Left renal cortex interstitium (tissue), 4 donors: ENCODE results near the gene COMMD7. TPM values are rescaled to one million over a fixed set of nuclear protein-coding genes. Genes with fewer than 3 reads are reported as not detected.
"Not testable (repeated sequence)": the region's sequence is repeated elsewhere in the genome, so short reads cannot be mapped to it uniquely, and the experiment has no call there.

Experiments
- DNase-seq, 4 donors: peaks; one replicate each; pipeline ENCODE4 v3.0.0-alpha.2; 2013; ENCODE audit warnings: low read depth in 4 of 4, low spot score in 2 of 4, missing footprints in 1 of 4
- polyA plus RNA-seq, 4 donors: library from polyadenylated mRNA; unstranded; fragments of 120-200 nt; gene quantifications; one replicate each; pipeline ENCODE4 v1.2.1, GENCODE V29; 2013; ENCODE audit not compliant: insufficient read length in 4 of 4

Gene COMMD7
- polyA plus RNA-seq, 4 donors = 62.1 to 75.2 (median 71.6) TPM

DNA sequence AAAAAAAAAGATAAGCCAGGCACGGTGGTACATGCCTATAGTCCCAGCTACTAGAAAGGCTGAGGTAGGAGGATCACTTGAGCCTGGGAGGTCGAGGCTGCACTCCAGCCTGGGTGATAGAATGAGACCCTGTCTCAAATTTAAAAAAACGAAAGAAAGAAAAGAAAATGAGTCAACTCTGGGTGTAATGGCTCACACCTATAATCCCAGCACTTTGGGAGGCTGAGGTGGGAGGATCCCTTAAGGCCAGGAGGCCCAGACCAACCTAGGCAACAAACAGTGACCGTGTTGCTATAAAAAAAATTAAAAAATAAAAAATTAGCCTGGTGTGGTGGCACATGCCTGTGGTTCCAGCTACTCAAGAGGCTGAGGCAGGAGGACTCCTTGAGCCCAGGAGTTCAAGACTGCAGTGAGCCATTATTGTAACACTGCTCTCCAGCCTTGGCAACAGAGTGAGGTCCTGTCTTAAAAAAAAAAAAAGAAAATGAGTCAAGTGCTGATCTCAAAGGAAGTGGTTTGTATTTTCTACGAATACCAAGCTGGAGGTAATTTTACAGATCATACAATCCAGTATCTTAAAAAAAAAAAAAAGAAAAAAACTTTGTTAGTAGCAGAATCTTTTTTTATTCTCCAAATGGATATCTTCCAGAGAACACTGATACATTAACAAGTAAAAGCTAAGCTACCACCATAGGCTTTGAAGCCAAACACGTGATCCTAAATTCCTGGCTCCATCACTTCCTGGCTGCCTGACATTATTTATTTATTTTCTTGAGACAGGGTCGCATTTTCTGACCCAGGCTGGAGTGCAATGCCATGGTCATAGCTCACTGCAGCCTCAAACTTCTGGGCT, 5.7 kb downstream of the COMMD7 start:
- DNase-seq = no peak

DNA sequence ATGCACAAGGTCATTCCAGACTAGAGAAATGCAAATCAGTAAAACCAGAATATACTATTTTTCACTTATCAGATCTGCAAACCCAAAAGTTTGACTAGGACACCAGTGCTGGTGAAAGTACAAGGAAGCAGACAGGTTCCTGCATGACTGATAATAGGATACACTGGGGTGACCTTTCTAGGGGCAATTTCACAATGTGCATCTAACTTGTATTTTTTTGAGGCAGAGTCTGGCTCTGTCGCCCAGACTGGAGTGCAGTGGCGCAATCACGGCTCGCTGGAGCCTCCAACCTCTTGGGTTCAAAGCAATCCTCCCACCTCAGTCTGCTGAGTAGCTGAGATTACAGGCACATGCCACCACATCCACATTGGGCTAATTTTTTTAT, 11.4 kb downstream of the COMMD7 start:
- no peak for DNase-seq

DNA sequence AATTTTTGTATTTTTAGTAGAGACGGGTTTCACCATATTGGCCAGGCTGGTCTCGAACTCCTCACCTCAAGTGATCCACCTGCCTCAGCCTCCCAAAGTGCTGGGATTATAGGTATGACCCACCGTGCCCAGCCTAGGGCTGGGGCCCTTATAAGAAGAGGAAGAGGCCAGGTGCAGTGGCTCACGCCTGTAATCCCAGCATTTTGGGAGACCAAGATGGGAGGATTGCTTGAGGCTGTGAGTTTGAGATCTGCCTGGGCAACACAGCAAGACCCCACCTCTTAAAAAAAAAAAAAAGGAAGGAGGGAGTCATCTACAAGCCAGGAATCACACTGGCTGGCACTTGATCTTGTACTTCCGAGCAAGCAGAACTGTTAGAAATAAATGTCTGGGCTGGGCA, 13.9 kb downstream of the COMMD7 start:
- DNase-seq = not testable (repeated sequence)

DNA sequence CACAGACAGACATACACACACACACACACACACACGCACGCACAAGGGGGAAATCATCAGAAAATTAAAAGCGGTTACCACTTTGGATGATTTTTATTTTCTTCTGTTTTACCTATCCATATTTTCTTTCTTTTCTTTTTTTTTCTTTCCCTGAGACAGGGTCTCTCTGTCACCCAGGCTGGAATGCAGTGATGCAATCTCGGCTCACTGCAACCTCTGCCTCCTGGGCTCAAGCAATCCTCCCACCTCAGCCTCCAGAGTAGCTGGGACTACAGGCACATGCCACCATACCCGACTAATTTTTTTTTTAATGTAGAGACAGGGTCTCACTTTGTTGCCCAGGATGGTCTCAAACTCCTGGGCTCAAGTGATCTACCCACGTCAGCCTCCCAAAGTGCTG, 14.8 kb downstream of the COMMD7 start:
- DNase-seq = not testable (repeated sequence)

DNA sequence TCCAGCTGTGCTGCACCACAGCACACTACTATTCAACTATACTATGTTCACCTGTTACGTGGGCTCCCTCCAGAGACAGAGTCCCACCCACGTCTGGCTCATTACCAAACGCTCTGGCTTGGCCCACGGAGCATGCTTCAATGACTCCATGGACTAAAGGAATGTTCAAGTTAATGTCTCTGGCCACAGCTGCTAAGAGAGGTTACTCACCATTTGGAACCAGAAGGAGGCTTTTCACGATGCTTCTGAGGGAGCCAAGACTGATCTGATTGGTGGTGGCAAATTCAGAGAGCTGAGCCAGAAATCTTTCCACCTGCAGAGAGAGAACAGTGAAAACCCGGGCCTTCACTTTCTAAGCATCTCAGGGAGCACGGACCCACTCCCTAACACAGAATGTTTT, 15.6 kb downstream of the COMMD7 start:
- no peak for DNase-seq

DNA sequence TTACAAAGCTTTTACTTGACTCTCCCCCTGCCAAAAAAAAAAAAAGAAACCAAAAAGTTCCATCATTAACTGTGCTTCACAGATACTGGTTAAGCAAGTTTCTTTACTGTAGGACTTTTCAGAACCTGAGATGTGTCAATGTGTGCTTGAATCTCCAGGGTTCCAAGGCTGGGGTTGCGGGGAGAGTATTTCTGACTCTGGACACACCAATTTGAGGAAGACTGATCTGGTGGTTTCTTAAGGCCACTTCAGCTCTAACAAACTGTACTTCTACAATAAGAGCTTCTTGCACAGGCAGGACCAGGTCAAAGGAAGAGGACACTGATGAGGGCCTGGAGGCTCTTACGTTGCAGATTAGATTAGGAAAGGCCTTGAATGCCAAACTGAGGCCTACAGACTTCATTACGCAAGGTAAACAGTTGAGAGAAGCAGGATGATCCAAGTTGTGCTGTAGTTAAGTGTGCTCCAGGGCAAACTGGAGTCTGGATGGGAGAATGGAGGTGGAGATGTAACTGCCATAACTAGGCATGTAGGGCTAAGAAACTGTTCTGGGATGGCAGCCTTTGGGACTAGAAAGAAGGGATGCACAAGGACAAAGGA, 24.4 kb downstream of the COMMD7 start:
- no peak for DNase-seq

DNA sequence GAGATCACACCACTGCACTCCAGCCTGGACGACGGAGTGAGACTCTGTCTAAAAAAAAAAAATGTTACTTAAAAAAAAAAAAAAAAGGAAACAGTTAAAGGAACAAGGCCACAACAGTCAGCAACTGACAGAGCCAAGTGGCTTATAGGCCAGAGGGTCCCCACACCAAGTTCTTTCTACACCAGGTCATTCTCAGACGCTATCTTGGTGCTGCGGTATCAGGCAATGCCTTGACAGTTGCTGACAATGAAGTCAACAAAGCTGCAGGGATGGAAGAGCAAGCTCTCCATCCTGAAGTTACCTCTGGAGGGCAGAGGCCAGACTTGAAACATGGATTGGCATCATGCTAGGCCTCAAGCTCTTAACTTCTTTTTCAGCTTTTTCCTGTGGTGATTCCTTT, 31.9 kb downstream of the COMMD7 start:
- no peak for DNase-seq

DNA sequence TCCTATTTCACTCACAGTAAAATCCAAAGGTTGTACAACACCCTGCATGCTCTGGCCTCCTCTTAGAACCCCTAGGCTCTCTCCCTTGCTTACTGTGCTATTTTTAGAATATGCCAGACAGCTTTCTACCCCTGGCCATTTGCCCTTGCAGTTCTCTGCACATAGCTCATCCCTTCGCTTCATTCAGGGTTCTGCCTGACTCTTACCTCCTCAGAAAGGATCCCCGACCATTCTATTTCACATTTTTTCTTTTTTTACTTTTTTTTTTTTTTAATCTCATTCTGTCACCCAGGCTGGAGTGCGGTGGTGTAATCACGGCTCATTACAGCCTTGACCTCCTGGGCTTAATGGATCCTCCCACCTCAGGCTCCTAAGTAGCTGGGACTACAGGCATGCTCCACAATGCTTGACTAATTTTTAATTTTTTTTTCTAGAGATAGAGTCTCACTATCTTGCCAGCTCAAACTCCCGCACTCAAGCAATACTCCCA, 33.6 kb downstream of the COMMD7 start:
- DNase-seq = peak in 1 of 4 donors; percentile 15

DNA sequence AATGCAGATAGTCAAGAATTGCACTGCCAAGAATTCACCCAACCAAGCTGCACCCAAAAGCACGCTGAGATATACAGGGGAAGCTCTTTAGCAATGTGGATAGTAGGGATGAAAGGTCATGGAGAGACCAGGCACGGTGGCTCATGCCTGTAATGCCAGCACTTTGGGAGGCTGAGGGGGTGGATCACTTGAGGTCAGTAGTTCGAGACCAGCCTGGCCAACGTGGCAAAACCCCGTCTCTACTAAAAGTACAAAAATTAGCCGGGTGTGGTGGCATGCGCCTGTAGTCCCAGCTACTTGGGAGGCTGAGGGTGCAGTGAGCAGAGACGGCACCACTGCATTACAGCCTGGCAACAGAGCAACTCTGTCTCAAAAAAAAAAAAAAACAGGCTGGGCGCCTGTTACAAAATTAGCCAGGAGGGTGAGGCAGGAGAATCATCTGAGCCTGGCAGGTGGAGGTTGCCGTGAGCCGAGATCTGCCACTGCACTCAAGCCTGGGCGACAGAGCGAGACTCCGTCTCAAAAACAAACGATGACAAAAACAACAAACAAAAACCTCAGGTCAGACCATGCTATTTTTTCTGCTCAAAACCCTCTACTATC, 34.1 kb downstream of the COMMD7 start:
- not testable (repeated sequence) for DNase-seq

DNA sequence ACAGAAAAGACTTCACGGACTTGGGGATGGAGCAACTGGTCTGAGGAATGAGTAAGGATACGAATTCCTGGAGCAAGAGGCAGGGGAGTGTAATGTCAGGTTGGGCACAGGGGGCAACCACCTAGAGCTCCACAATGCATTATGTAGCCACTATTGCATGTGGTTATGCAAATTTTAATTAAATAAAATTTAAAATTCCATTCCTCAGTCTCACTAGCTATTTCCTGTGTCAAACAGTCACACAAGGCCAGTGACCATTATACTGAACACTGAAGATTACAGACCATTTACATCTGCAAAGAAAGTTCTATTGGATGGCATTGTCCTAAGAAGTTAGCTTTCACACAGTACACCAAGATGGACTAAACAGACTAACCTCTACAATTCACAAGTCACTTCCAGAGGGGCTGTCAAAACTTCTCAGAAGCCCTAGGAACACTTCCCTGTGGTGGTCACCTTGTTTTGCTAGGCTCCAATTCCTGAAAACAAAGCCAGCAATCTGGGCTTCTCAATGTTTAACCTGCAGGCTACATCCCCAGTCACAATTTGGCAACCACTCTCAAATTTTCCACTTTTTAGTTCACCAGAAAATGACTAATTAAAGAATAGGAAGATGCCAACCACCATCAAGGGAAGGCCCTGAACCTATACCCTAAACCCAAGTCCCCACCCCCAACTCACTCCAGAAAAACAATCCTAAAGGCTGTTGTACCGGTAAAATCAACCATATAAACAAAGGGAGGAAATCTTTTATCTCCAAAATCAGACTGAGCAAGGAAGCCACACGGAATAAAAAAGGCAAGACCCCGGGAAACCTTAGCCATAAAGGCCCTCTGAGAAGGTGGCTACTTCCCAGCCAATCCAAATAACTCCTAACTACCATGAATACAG, 35.3 kb downstream of the COMMD7 start:
- no peak for DNase-seq

DNA sequence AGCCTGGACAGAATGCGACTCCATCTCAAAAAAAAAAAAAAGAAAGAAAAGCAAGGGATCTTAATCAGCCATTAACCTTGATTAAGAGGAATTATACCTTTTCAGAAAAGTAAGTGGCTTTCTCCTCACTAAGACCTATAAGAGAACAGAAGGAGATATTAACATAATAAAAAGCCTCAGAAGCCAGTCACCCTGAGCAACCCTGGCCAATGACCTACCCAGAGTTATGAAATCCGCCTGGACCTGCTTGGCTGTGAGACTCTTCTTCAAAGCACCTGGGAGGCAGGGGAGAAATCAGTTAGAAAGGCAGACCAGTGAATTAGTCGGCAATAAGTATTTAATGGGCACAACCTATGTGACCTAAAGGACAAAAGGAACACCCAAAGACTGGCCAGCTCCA, 36.8 kb downstream of the COMMD7 start:
- no peak for DNase-seq

DNA sequence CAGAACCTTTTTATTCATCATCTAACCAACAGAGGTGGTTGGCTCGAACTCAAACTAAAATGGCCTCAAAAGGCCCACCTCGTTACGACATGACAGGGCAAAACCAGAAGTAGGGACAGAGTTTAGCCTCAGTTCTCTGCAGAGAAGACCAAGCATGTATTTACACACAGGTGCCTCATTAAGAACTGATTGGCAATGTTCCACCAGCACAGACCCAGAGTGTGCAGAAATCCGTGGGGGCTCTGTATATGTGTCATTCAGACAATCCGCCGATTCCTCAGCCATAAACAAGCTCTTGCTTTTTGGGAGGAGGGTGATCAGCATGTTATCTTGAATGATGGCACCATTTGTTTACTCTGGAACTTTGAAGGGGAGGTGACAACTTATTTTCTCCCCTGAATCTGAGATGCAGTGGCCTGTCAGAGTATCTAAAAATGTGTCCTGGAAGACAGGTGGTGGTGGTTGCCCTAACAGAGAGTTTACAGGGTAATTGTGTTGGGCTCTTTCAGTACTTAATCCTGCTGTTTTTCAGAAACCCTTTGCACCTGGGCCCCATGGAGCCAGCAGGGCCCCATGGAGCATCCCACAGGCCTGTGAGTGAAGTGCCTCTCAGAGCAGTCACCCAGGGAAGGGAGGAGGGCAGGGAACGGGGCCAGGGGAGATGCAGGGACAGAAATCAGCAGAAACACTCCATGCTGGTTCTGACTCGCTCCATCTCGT, 40.4 kb downstream of the COMMD7 start:
- no peak for DNase-seq

DNA sequence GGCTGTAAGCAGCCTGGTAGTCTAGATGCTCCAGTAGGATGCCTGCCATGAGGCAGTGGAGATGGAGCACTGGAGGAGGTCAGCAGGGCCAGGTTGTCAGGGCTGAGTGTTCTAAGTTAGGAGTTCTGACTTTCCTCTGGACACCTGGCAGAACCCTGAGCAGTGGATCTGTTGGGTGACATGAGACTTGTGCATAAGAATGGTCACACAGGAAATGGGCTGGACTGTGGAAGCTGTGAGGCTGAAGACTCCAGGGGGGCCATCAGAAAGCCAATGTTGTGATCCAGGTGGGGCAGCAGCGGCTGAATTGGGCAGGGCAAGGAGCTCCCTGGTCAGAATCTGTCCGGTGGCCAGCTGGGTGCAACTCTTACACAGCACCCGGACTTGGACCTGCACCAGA, 45.7 kb downstream of the COMMD7 start:
- no peak for DNase-seq

DNA sequence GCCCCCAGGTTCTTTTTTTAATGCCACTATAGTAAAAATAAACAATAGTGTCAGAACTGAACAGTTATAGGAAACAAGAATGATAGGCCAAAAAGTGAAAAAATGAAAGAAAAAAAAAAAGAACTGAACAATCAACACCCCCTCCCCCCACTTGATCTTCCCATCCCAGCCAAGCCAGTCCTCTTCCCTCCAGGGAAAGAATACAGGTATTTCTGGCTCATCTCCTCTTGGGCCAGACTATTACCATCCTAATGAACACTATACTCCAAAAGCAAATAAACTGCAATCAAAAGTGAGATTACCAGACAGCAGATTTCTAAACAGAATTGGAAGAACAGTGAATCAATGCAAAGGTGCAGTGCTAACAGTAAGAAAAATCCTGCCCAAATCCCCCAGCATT, 48.2 kb downstream of the COMMD7 start:
- DNase-seq = no peak

DNA sequence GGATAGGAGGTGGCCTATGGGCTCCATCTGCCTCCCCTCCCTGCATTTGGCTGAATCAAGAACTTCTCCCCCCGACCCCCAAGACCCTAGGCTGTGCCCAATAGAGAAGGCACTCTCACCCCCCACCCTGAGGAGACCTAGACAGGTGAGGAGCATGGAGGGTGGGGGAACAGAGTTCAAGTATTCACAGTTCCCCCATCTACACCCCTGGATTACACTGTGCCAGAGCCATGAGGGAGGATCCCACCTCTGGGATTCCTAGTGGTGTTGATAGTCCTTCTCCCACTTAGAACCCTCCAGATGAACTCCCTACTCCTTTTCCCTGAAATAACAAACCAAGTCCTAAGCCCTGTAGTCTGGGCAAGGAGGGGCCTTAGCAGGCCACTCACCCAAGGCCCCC, 54.3 kb downstream of the COMMD7 start:
- DNase-seq = not testable (repeated sequence)

DNA sequence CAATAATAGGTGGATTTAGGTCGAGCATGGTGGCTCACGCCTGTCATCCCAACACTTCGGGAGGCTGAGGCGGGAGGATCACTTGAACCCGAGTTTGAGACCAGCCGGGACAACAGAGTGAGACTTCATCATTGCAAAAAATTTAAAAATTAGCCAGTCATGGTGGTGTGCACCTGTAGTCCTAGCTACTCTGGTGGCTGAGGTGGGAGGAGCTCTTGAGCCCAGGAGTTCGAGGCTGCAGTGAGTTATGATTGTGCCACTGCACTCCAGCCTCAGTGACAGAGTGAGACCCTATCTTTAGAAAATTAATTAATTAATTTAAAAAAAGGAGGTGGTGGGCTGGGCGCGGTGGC, 56.1 kb downstream of the COMMD7 start:
- DNase-seq = no peak

DNA sequence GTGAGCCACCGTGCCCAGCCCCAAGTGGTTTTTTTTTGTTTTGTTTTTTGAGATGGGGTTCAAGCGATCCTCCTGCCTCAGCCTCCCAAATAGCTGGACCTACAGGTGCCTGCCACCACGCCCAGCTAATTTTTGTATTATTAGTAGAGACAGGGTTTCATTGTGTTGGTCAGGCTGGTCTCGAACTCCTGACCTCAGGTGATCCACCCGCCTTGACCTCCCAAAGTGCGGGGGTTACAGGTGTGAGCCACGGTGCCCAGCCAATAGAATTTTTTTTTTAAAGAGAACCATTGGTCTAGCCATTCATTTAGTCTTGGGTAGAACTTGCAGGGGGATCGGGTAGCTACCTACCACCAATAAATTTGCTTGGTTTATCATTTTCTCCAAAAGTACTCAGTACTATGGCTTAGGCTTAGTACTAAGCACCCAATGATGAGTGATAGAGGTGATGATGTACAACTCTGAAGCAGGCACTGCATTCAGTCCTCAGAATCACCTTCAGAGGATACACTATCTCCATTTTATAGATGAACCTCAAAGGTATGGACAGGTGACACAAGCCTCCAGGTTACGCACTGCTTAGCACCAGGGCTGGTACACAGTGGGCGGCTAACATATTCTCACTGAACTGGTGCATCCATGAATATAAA, 56.6 kb downstream of the COMMD7 start:
- no peak for DNase-seq

DNA sequence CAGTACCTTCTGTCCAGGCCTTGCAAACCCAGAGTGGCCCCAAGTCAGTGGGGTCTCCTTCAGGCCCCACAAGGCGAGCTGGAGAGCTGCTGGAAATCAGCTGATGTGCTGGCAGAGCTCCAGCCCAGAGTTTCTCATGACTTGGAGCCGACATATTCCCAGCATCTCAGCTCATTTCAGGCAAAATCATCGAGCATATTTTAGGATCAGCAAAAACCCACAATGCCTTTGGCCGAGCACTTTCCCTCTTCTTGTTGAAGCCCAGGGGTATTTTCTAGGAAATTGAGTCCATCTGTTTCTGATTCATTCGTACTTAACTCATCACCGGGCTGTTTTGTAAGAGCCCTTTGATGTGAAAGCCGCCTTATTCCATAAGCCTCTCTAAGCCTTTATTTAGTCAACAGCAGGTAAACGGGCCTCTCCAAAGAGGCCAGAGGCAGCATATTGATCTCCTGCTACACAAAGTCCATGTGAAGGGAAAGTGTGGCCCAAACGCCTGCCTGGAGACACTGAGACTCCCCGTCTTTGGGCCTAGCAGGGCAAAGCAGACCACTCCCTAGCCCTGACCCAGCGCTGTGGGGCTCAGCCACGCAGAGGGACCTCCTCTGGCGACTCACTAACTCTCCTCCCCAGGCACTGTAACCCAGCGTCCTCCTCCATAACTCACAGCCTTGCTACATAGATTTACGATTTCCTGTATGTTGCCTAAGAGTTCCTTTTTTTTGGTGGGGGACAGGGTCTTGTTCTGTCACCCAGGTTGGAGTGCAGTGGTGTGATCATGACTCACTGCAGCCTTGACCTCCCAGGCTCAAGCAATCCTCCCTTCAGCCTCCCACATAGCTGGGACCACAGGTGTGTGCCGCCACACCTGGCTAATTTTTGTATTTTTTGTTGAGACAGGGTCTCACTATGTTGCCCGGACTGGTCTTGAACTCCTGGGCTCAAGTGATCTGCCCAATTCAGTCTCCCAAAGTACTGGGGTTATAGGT, 57.4 kb downstream of the COMMD7 start:
- DNase-seq = no peak
